HepG2 (cell line): ENCODE data around the gene ZNF667. TPM values are rescaled to one million over a fixed set of nuclear protein-coding genes. Genes with fewer than 3 reads are reported as not detected.
A peak's percentile ranks its signal among the peaks of the same experiment; 100 is the strongest.

Source experiments
- ARID4A ChIP-seq: sonication (generic); formaldehyde crosslinking; IDR thresholded peaks from 2 replicates; pipeline ENCODE4 v1.5.0; 2020; ENCODE audit warnings: mild to moderate bottlenecking, missing genetic modification reagents, borderline replicate concordance
- CBFB ChIP-seq: sonication (generic); formaldehyde crosslinking; IDR thresholded peaks from 2 replicates; pipeline ENCODE4 v1.4.0; 2020; ENCODE audit warnings: missing genetic modification reagents
- HOXD1 ChIP-seq: sonication (generic); formaldehyde crosslinking; IDR thresholded peaks from 2 replicates; pipeline ENCODE4 v1.5.0; 2020; ENCODE audit warnings: missing genetic modification reagents
- NCOR1 ChIP-seq: fragments of 200-600 bp; sonication (generic); IDR thresholded peaks from 2 replicates; pipeline ENCODE4 v1.7.0; 2017; ENCODE audit warnings: antibody characterized with exemption, low read length, borderline replicate concordance
- PLSCR1 ChIP-seq: sonication (generic); formaldehyde crosslinking; IDR thresholded peaks from 2 replicates; pipeline ENCODE4 v1.5.0; 2020; ENCODE audit warnings: missing genetic modification reagents, mild to moderate bottlenecking, borderline replicate concordance
- TARDBP ChIP-seq: sonication (generic); formaldehyde crosslinking; IDR thresholded peaks from 2 replicates; pipeline ENCODE4 v1.8.0; 2022; ENCODE audit warnings: mild to moderate bottlenecking, missing genetic modification reagents
- ZNF12 ChIP-seq: sonication (generic); formaldehyde crosslinking; IDR thresholded peaks from 2 replicates; pipeline ENCODE4 v1.5.0; 2020; ENCODE audit warnings: missing genetic modification reagents
- ZNF143 ChIP-seq: sonication (generic); formaldehyde crosslinking; IDR thresholded peaks from 2 replicates; pipeline ENCODE4 v1.4.0; 2020; ENCODE audit warnings: missing genetic modification reagents
- ZNF281 ChIP-seq: sonication (generic); formaldehyde crosslinking; IDR thresholded peaks from 2 replicates; pipeline ENCODE4 v1.4.0; 2020; ENCODE audit warnings: missing genetic modification reagents, borderline replicate concordance
- ZNF362 ChIP-seq: sonication (generic); formaldehyde crosslinking; IDR thresholded peaks from 2 replicates; pipeline ENCODE4 v1.4.0; 2020; ENCODE audit warnings: missing genetic modification reagents, mild to moderate bottlenecking, borderline replicate concordance
- ZNF441 ChIP-seq: sonication (generic); formaldehyde crosslinking; IDR thresholded peaks from 2 replicates; pipeline ENCODE4 v1.7.0; 2021; ENCODE audit warnings: missing genetic modification reagents, borderline replicate concordance
- ZNF496 ChIP-seq: sonication (generic); formaldehyde crosslinking; IDR thresholded peaks from 2 replicates; pipeline ENCODE4 v1.8.1; 2023; ENCODE audit warnings: mild to moderate bottlenecking, moderate library complexity, missing genetic modification reagents; ENCODE audit not compliant: insufficient replicate concordance
- ZNF768 ChIP-seq: sonication (generic); formaldehyde crosslinking; IDR thresholded peaks from 2 replicates; pipeline ENCODE4 v1.4.0; 2020; ENCODE audit warnings: missing genetic modification reagents
- ZNF776 ChIP-seq: sonication (generic); formaldehyde crosslinking; IDR thresholded peaks from 2 replicates; pipeline ENCODE4 v1.4.0; 2020; ENCODE audit warnings: mild to moderate bottlenecking, missing genetic modification reagents
- polyA plus RNA-seq, 8 experiments: library from polyadenylated mRNA; depleted of rRNA in 3 of 8; stranded (reverse) in 7 of 8; unstranded in 1 of 8; fragments of >200 nt; fragmentation: Illumina TruSeq in 4 of 8; extraction: Trizol in 4 of 8; gene quantifications; 2 replicates each; pipeline versions ENCODE4 v1.2.1 to v1.2.3, GENCODE V29; 2011 to 2016; ENCODE audit warnings: low read depth in 4 of 8, missing spikeins in 1 of 8, mixed read lengths in 1 of 8; ENCODE audit not compliant: insufficient read depth in 1 of 8
- total RNA-seq, 5 experiments: library from RNA; depleted of rRNA; stranded (reverse); fragments of >200 nt; fragmentation: Illumina TruSeq; extraction: Trizol; gene quantifications; 2 replicates each; pipeline ENCODE4 v1.2.3, GENCODE V29; 2016; ENCODE audit warnings: low read depth in 1 of 5
- TF ChIP-seq, protein P1 (sequence below), 2 experiments: sonication (generic) in 1 of 2; formaldehyde crosslinking in 1 of 2; IDR thresholded peaks; 2 replicates each; pipeline versions ENCODE4 v1.5.1 to v1.6.1; 2011 to 2020; ENCODE audit warnings: borderline replicate concordance in 1 of 2, low read depth in 1 of 2, low read length in 1 of 2, mild to moderate bottlenecking in 1 of 2, missing genetic modification reagents in 1 of 2, moderate library complexity in 1 of 2

ZNF667 gene
- total and polyA plus RNA-seq, 2 of the 13 experiments (the other 11 are each of a cell fraction or from before 2014, with no cell fraction given), result not detected

DNA sequence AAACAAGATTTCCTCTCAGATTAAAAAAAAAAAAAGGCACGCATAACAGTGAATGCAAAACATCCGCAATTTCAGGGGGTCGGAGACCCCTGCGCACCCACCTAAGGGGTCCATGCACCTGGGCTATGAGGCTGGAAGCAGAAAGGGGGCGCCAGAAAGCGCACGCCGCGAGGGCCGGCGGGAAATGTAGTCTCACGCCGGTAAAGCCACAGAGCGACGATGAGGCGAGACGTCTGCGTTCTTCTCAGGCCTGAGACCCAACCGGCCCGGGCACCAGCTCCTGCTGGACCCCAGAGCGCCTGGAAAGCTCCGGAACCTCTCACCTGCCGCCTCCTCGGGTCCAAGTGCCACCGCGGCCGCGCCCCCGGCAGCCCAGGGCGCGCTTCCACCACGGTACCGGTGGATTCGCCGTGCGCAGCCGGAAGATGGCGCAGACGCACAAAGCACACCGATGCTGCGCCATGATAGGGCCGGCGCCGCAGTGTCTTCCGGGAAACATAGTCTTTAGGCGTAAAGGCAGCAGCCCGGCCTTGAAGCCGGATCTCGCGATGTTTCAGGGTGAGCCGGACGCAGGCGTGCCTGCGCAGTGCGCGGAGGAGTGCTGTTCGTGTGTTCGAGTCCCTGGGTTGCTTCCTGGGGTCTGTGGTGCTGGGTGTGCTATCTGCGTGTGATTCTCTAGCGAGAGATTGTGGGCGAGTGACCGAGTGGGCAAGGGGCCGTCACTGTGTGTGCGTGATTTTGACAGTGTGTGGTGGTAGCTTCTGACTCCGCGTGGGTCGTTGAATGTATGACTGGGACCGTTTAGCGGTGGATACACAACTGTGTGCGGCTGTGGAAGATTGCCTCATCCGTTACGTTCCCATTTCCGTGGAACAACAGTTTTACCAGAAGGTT, 83.8 kb downstream of the ZNF667 start, which contains the start of gene ZNF582 (continued):
- TF ChIP-seq ZNF281 (no peak), ZNF496 (CRISPR knock-in tag) (no peak), CBFB (CRISPR knock-in tag) (no peak), ARID4A (peak; percentile 70; the same call in 1 of the 2 replicates), NCOR1 (no peak), PLSCR1 (CRISPR knock-in tag) (no peak), TARDBP (CRISPR knock-in tag) (no peak), HOXD1 (CRISPR knock-in tag) (no peak), ZNF768 (CRISPR knock-in tag) (peak; percentile 42; the same call in 1 of the 2 replicates), ZNF143 (CRISPR knock-in tag) (peak; percentile 92), ZNF441 (CRISPR knock-in tag) (no peak), ZNF12 (CRISPR knock-in tag) (0 out of 2 replicates have a peak, but pooled peaks have one; percentile 24), ZNF776 (CRISPR knock-in tag) (no peak), ZNF362 (no peak)
- TF ChIP-seq, protein P1, sequence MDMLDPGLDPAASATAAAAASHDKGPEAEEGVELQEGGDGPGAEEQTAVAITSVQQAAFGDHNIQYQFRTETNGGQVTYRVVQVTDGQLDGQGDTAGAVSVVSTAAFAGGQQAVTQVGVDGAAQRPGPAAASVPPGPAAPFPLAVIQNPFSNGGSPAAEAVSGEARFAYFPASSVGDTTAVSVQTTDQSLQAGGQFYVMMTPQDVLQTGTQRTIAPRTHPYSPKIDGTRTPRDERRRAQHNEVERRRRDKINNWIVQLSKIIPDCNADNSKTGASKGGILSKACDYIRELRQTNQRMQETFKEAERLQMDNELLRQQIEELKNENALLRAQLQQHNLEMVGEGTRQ (IDR thresholded peaks at IDR 0.05; ENCODE audit: low read depth, low read length), result no peak
- TF ChIP-seq, protein P1 (CRISPR knock-in tag; IDR thresholded peaks at IDR 0.05; ENCODE audit: borderline replicate concordance), result no peak
